Heart left ventricle (tissue), 16 donors: ENCODE data around the gene CHRNA1. TPM values are rescaled to one million over a fixed set of nuclear protein-coding genes. Genes with fewer than 3 reads are reported as not detected.

Experiments used
- ATAC-seq, 4 donors: fragments of 200-7000 bp; cut with Tn5 transposase; one replicate each; pipeline ENCODE4 v1.9.1; 2020 to 2022; ENCODE audit warnings: moderate library complexity in 4 of 4, mild to moderate bottlenecking in 3 of 4, moderate number of reproducible peaks in 1 of 4
- DNase-seq, 5 donors: peaks; one replicate each; pipeline ENCODE4 v3.0.0-alpha.2; 2020
- H3K27ac ChIP-seq, 12 donors: fragments of 200-600 bp; sonication (generic) in 4 of 12; one replicate each; pipeline versions ENCODE4 v1.5.0 to v1.8.0; 2016 to 2022; ENCODE audit warnings: mild to moderate bottlenecking in 2 of 12
- H3K27me3 ChIP-seq, 9 donors: fragments of 200-600 bp; sonication (generic) in 2 of 9; one replicate each; pipeline versions ENCODE4 v1.5.1 to v1.8.0; 2016 to 2022; ENCODE audit warnings: mild to moderate bottlenecking in 3 of 9
- H3K36me3 ChIP-seq, 9 donors: fragments of 200-600 bp; sonication (generic) in 2 of 9; one replicate each; pipeline versions ENCODE4 v1.5.0 to v1.8.0; 2018 to 2022; ENCODE audit warnings: mild to moderate bottlenecking in 2 of 9
- H3K4me1 ChIP-seq, 12 donors: fragments of 200-600 bp; sonication (generic) in 4 of 12; one replicate each; pipeline versions ENCODE4 v1.5.0 to v1.8.0; 2016 to 2022; ENCODE audit warnings: mild to moderate bottlenecking in 3 of 12
- H3K4me3 ChIP-seq, 12 donors: fragments of 200-600 bp; sonication (generic) in 4 of 12; one replicate each; pipeline versions ENCODE4 v1.5.0 to v1.8.0; 2017 to 2022; ENCODE audit warnings: mild to moderate bottlenecking in 9 of 12, moderate library complexity in 4 of 12
- H3K9me3 ChIP-seq, 12 donors: fragments of 200-600 bp; sonication (generic) in 4 of 12; one replicate each; pipeline versions ENCODE4 v1.5.0 to v1.8.0; 2016 to 2022; ENCODE audit warnings: mild to moderate bottlenecking in 1 of 12
- POLR2A ChIP-seq, 2 donors: fragments of 450-650 bp; IDR thresholded peaks; one replicate each; pipeline ENCODE4 v1.6.1; 2017; ENCODE audit warnings: antibody characterized with exemption in 2 of 2, mild to moderate bottlenecking in 2 of 2, moderate library complexity in 2 of 2
- WGBS, 4 donors: extraction: QIAGEN DNeasy Blood & Tissue Kit in 2 of 4; methylation state at CpG; one replicate each; pipeline versions ENCODE4 v1.1.5 to v1.1.7; 2013 to 2018; 5-methylcytosine and 5-hydroxymethylcytosine counted together
- intact Hi-C, 10 donors: fragments of 100-400 bp; cut with DNase I; formaldehyde crosslinking; loops; one replicate each; pipeline versions ENCODE4 v1.11.1 to v1.14.2; 2022
- polyA plus RNA-seq, 2 donors: library from polyadenylated mRNA; stranded (reverse); fragments of 200-250 nt; gene quantifications; one replicate each; pipeline ENCODE4 v1.2.3, GENCODE V29; 2013
- total RNA-seq, 9 donors: library from RNA; depleted of rRNA in 2 of 9; stranded (reverse); fragments of >200 nt in 2 of 9; fragmentation: NEBNext Ultra II Directional in 3 of 9; extraction: Animal tissue kit (Norgen Biotek cat#: 25700) in 3 of 9; gene quantifications; one replicate each; pipeline versions ENCODE4 v1.1.0 to v1.2.4, GENCODE V29; 2016 to 2023
- TF ChIP-seq, protein P1 (sequence below), 12 donors: fragments of 200-600 bp; sonication (generic) in 4 of 12; IDR thresholded peaks; one replicate each; pipeline versions ENCODE4 v1.5.0 to v1.8.0; 2018 to 2022; ENCODE audit warnings: antibody characterized with exemption in 12 of 12, mild to moderate bottlenecking in 5 of 12
- donor health status: ischemic (EF 13 %, LVEDD 7.1; RV severe dilation, severe dysfunction).
- donor health status: healthy with polysubstance abuse.
- donor health status: DM: no; HTN: yes; CAD: no.
- donor health status: DM: no; HTN: no; CAD: no.
- donor health status: ischemic (EF 25% LVEDD 6.9; RV normal size, moderate dysfunction).
- donor health status: ischemic (EF 25% LVEDD 5.7; RV mildly dilated, moderate dysfunction).
- donor health status: healthy.
- donor health status: DM: yes; HTN: yes; CAD: no.
- donor health status: ischemic (EF 35%, LVEDD 5.7; RV mildly dilated, moderate dysfunction).
- donor health status: nonischemic (EF 11% LVEDD 7.7; RV severe dilation, severe dysfunction).
- donor health status: DM: yes; HTN: yes; CAD: no.
- donor health status: PGD.
- donor health status: ischemic (EF 29% LVEDD 5.4; RV normal size, mild dysfunction).
- donor health status: nonischemic (EF 23%, LVEDD 6.1; RV moderate dilation, normal function).

CHRNA1 gene
- total and polyA plus RNA-seq, 11 donors, result 0.07 to 1.8 (median 0.86) TPM; not detected in 3

DNA sequence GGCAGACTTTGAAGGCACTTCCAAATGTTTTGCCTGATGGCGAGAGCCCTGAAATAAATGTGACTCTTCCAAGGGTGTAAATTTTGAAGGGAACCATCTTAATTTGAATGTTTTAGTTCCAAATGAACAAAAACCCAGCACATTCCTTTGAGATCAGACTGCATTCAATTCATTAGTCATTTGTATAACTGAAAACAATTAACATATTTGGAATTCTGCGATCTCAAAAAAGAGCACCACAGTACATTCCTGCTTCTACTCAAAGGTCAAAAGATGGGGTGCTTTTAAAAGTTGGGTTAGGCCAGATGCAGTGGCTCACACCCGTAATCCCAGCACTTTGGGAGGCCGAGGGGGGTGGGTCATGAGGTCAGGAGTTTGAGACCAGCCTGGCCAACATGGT is 38.2 kb upstream of the CHRNA1 start:
- DNase-seq, result no peak
- no peak for ATAC-seq
- no peaks in the 10 kb centered on the region for H3K27me3 ChIP-seq
- intact Hi-C loops, result no loop called here
- no peak for TF ChIP-seq POLR2A (IDR thresholded peaks at IDR 0.05)
- TF ChIP-seq, protein P1, sequence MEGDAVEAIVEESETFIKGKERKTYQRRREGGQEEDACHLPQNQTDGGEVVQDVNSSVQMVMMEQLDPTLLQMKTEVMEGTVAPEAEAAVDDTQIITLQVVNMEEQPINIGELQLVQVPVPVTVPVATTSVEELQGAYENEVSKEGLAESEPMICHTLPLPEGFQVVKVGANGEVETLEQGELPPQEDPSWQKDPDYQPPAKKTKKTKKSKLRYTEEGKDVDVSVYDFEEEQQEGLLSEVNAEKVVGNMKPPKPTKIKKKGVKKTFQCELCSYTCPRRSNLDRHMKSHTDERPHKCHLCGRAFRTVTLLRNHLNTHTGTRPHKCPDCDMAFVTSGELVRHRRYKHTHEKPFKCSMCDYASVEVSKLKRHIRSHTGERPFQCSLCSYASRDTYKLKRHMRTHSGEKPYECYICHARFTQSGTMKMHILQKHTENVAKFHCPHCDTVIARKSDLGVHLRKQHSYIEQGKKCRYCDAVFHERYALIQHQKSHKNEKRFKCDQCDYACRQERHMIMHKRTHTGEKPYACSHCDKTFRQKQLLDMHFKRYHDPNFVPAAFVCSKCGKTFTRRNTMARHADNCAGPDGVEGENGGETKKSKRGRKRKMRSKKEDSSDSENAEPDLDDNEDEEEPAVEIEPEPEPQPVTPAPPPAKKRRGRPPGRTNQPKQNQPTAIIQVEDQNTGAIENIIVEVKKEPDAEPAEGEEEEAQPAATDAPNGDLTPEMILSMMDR (IDR thresholded peaks at IDR 0.05), result no peak
- H3K36me3 ChIP-seq, result peaks cover 0 to 36% (median 12%) of the 10 kb centered on the region in 9 donors
- H3K9me3 ChIP-seq, result no peaks in the 10 kb centered on the region
- H3K27ac ChIP-seq, result no peak overlapping the region
- peaks cover 0 to 20% (median 7%) of the 10 kb centered on the region in 12 donors for H3K4me1 ChIP-seq
- 95 to 97% (median 96%) methylated on average over 4 of the region's 4 CpGs for WGBS, 4 donors
- H3K4me3 ChIP-seq, result no peak overlapping the region

DNA sequence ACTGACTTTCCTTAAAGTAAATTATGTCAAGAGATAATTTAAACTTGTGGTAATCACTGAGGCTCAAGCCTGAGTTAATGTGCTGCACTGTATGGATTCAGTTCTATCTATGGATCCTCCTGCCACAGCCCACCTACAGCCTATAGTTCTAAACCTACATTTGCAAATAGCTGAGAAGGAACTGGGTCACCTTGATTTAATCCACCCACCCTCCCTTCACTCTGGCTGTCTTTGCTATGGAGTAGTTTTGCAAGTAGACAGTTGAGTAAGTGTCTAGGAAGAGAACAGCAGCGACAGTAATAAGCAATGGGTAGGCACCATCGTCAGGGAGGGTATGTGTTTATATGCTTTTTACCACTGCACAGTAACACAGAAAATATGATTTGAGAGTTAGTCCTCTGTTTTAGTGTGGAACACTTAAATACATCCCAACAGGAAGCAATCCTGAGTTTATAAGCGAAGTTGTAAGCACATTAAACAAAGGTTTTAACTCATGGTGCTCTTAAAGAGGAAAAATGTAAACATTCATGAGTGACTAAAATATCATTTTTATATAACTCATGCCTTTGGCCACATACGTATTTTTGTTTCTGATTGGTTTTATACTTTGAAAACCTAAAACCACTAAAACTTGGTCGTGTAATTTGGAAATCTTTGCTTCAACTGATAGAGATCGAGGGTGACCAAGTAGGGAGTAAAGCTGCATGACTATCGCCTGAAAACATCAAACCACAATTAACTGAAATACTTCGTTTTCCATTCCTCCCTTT is 36.3 kb upstream of the CHRNA1 start:
- Histone ChIP-seq H3K9me3 (no peaks in the 10 kb centered on the region), H3K4me3 (no peak overlapping the region), H3K27me3 (no peaks in the 10 kb centered on the region), H3K4me1 (peaks cover 0 to 8% (median 0%) of the 10 kb centered on the region in 12 donors), H3K36me3 (peaks cover 0 to 36% (median 12%) of the 10 kb centered on the region in 9 donors), H3K27ac (no peak overlapping the region)
- TF ChIP-seq, protein P1 (IDR thresholded peaks at IDR 0.05), result no peak
- TF ChIP-seq POLR2A (IDR thresholded peaks at IDR 0.05), result no peak
- intact Hi-C loops, result no loop called here
- no peak for DNase-seq
- no peak for ATAC-seq
- 91 to 94% (median 93%) methylated on average over 8 of the region's 8 CpGs for WGBS, 4 donors

DNA sequence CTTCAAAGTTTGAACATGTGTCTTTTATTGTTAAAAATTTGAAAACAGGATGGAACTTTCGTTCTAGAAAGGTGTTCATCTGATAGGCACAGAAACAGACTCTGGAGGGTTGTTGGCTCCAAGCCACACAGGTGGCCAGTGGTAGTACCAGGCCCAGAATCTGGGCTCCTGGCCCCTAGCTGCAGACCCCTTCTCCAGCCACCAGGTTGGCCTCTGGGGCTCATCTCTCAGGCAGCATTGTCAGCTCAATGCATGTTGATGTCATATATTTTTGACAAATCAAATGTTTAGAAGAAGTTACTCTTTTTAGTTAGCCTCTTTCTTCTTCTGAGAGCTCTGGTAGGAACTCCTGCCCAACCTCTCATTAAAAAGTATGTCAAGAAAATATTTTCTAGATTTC is 34.5 kb upstream of the CHRNA1 start:
- 53 to 97% (median 92%) methylated on average over 1 of the region's 1 CpG for WGBS, 4 donors
- Histone ChIP-seq H3K4me1 (no peaks in the 10 kb centered on the region), H3K9me3 (no peaks in the 10 kb centered on the region), H3K27me3 (no peaks in the 10 kb centered on the region), H3K27ac (no peak overlapping the region), H3K4me3 (no peak overlapping the region), H3K36me3 (peaks cover 0 to 33% (median 12%) of the 10 kb centered on the region in 9 donors)
- intact Hi-C loops, result no loop called here
- TF ChIP-seq POLR2A (IDR thresholded peaks at IDR 0.05), result no peak
- TF ChIP-seq, protein P1 (IDR thresholded peaks at IDR 0.05), result no peak
- DNase-seq (no peak), ATAC-seq (no peak)

DNA sequence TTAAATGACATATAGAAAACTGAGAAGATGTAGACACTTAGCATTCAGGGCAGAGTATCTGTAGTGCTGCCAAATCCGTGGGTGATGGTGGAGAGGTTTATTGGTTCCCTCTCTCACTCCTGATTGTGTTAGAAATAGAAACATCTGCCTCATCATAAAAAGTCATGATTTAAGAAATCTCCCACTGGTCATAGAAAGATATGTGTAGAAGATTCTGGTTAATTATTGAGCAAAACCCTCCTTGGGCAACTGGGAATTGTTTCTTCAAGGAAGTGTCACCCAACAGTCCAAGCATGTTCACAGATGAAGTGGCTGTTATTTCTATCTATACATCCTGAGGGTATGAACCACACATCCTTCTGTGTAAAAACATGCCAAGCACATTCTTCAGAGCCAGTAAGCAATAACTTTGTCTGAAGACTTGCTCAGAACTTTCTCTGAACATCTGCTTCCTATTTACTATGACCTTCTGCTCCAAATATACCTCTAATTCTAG is 33.6 kb upstream of the CHRNA1 start:
- Histone ChIP-seq H3K27ac (no peak overlapping the region), H3K4me1 (no peaks in the 10 kb centered on the region), H3K36me3 (peaks cover 0 to 33% (median 12%) of the 10 kb centered on the region in 9 donors), H3K4me3 (no peak overlapping the region), H3K9me3 (no peaks in the 10 kb centered on the region), H3K27me3 (no peaks in the 10 kb centered on the region)
- WGBS, 4 donors, result 61 to 84% (median 77%) methylated on average over 1 of the region's 1 CpG
- intact Hi-C loops, result no loop called here
- DNase-seq (no peak), ATAC-seq (no peak)
- no peak for TF ChIP-seq POLR2A (IDR thresholded peaks at IDR 0.05)
- TF ChIP-seq, protein P1 (IDR thresholded peaks at IDR 0.05), result no peak
